GDM1 (cell line): ENCODE results near the gene BAIAP3.

Experiments used
- DNase-seq: peaks from one replicate; lab custom pipeline; 2025; lab: John Stamatoyannopoulos, UW

The BAIAP3 gene

DNA sequence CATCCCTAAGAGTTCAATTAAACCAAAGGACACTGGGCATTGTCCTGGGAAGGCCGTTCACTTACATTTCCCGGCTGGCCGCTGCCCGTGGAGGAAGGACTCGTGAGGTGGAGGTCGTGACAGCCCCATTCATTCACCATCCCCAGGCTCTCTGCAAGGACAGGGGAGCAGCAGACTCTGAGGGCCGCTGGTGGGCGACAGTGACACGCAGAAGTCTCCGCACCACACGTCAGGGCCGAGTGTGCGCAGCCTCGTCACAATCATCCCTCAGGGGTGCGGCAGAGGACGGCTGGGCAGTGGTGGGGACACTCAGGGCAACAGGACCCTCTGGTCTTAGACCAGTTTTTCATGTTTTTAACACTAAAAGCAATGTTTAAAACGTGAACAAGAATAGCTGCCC, 59.4 kb downstream of the BAIAP3 start:
- DNase-seq, result no peak

GRCh38 chr16:1393613-1394176, 60.2 kb downstream of the BAIAP3 start:
- DNase-seq, result no peak

DNA sequence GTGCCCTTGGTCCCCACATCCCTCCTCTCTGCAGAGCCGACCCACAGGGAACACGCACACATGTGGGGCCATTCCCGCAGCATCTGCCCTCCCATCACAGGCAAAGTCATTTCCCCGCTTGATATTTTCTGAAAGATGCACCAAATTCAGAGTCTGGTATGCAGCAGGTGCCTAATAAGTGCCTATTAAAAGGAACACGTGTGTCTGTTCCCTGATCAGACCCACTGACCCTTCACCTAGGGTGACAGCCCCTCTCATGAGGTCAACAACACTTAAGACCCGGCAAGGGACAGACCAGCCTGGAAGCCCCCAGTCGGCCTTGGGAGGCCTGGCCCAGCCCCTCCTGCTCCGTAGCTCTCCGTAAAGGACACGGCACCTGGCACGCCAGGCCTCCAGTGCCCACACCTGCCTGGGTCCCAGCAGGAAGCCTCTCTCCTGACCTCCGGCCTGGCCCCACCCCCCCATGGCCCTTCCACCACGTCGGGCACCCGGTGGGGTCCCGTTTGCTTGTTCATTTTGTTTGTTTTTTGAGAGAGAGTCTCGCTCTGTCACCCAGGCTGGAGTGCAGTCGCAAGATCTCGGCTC, 61.0 kb downstream of the BAIAP3 start:
- DNase-seq, result no peak

GRCh38 chr16:1395444-1396031, 62.1 kb downstream of the BAIAP3 start:
- no peak for DNase-seq

- DNase-seq, result no peak
These were observed 64.3 kb downstream of the BAIAP3 start for GRCh38 chr16:1397779-1398178.

DNA sequence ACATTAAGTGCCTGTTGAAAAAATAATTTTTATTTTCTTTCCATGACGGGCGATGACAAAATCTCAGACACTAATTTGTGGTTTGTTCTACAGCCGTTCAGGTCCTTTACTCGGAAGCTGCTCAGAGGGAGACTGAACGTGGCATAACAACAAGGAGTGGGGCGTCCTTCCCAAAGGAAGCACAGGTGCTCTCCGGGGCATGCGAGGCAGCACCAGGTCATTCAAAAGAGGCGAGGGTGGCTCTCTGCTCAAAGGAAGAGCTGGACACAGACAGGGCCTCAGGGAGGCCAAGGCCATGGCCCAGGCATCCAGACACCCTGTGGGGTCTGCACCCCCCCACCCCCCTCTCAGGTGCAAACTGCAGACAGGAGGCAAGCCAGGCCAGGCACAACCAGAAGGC, 64.9 kb downstream of the BAIAP3 start:
- DNase-seq, result no peak
